BE2C (cell line): ENCODE data around the gene B3GALNT2.
A peak's percentile ranks its signal among the peaks of the same experiment; 100 is the strongest.

Experiments used
- DNase-seq: peaks from one replicate; pipeline ENCODE4 v3.0.0-alpha.2; 2020
- H3K27me3 ChIP-seq: fragments of 250-450 bp; sonication (Bioruptor Pico); 2 replicates; pipeline ENCODE4 v1.5.1; 2020; ENCODE audit warnings: mild to moderate bottlenecking
- H3K36me3 ChIP-seq: fragments of 250-450 bp; sonication (Bioruptor Pico); 2 replicates; pipeline ENCODE4 v1.5.1; 2020; ENCODE audit warnings: mild to moderate bottlenecking
- H3K4me1 ChIP-seq: fragments of 250-450 bp; sonication (Bioruptor Pico); 2 replicates; pipeline ENCODE4 v1.5.1; 2020
- H3K4me3 ChIP-seq: 2 replicates; pipeline ENCODE4 v1.5.1; 2011; ENCODE audit warnings: low read depth, low read length
- H3K9me3 ChIP-seq: fragments of 250-450 bp; sonication (Bioruptor Pico); 2 replicates; pipeline ENCODE4 v1.5.1; 2020
- TF ChIP-seq, protein P1 (sequence below): IDR thresholded peaks from 2 replicates; pipeline ENCODE4 v1.5.1; 2012; ENCODE audit warnings: mild to moderate bottlenecking, low read depth, low read length

The B3GALNT2 gene

DNA sequence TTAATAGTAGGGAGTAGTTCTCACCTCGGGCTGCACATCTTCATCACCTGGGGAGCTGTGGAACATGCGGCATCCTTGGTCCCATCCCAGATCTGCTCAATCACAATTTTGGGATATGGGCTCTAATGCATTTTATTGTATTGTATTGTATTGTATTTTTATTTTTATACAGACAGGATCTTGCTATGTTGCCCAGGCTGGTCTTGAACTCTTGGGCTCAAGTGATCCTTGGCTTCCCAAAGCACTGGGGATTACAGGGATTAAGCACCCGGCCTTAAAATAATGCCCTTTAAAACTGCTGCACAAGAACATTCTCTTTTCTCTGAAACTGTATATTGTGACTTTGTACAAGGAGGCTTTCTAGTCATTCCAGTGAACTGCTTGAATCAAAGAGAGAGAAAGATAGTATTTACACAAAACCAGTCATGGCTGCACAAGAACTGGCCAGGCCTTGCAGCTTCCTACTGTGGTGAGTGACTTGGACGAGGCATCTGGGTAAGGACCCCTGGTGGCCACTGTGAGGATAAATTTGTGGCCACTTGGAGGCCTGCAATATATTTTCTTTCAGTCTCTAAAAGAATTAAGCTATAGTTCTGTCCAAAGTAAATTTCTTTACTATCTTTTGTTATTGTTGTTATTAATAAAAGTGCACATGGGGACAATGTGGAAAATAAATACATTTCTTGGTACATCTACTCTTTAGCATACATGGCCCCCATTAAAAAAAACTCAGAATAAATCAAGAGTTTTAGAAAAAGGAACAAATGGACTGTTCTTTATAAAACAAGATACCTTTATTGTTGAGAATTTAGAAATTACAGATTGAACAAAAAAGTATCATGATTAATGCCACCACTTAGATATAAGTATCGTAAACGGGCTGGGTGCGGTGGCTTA, 89.0 kb downstream of the B3GALNT2 start:
- DNase-seq, result peak; percentile 78
- Histone ChIP-seq H3K9me3 (no peaks in the 10 kb centered on the region), H3K36me3 (peaks cover 3% of the 10 kb centered on the region; the same call in 1 of the 2 replicates), H3K4me1 (peaks cover 5% of the 10 kb centered on the region; the same call in 1 of the 2 replicates), H3K4me3 (no peak overlapping the region), H3K27me3 (no peaks in the 10 kb centered on the region)
- TF ChIP-seq, protein P1, sequence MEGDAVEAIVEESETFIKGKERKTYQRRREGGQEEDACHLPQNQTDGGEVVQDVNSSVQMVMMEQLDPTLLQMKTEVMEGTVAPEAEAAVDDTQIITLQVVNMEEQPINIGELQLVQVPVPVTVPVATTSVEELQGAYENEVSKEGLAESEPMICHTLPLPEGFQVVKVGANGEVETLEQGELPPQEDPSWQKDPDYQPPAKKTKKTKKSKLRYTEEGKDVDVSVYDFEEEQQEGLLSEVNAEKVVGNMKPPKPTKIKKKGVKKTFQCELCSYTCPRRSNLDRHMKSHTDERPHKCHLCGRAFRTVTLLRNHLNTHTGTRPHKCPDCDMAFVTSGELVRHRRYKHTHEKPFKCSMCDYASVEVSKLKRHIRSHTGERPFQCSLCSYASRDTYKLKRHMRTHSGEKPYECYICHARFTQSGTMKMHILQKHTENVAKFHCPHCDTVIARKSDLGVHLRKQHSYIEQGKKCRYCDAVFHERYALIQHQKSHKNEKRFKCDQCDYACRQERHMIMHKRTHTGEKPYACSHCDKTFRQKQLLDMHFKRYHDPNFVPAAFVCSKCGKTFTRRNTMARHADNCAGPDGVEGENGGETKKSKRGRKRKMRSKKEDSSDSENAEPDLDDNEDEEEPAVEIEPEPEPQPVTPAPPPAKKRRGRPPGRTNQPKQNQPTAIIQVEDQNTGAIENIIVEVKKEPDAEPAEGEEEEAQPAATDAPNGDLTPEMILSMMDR, result peak; percentile 89

- TF ChIP-seq, protein P1, result no peak
These were observed 92.5 kb downstream of the B3GALNT2 start for GRCh38 chr1:235411489-235412486.

GRCh38 chr1:235410467-235410866, 93.8 kb downstream of the B3GALNT2 start:
- no peak for DNase-seq
- Histone ChIP-seq H3K27me3 (no peaks in the 10 kb centered on the region), H3K9me3 (no peaks in the 10 kb centered on the region), H3K36me3 (no peaks in the 10 kb centered on the region; the same call in 1 of the 2 replicates), H3K4me1 (peaks cover 12% of the 10 kb centered on the region), H3K4me3 (no peak overlapping the region)
- TF ChIP-seq, protein P1, result no peak

More at GRCh38 chr1:235411489-235412486, 92.5 kb downstream of the B3GALNT2 start:
- peaks cover 12% of the 10 kb centered on the region for H3K4me1 ChIP-seq
- no peaks in the 10 kb centered on the region for H3K27me3 ChIP-seq
- no peaks in the 10 kb centered on the region for H3K9me3 ChIP-seq
- DNase-seq, result no peak
- peaks cover 3% of the 10 kb centered on the region; the same call in 1 of the 2 replicates for H3K36me3 ChIP-seq
- no peak overlapping the region for H3K4me3 ChIP-seq

DNA sequence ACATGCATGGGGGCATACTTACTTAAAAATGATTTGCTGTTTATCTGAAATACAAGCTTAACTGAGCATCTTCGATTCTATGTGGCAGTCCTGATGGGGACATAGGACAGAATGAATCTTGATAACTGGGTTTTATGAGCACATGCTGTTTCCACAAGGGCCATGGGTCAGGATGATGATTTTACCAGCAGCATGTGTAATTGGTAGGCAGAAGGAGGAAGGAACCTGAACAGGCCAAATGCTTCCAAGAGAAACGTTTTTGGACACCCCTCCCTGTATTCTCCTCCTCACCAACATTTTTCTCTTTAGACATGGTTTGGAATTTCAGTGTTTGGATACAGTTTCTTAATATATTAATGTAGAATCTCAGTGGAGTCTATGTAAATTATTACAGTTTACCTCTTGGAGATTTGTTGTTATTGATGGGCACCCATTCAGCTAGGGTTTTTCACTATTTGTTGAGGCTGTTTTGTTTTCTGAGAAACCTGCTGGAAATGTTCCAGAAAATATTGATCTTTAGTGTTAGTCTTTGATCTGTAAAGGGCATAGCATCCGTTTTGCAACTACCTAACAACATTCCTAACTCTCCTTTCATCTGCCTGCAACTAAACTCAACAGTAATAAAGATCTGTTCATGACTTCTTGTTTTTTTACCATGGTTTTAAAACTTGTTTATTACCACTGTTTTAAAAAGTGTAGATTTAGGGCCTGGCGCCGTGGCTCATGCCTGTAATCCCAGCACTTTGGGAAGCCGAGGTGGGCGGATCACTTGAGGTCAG, 95.0 kb downstream of the B3GALNT2 start:
- H3K36me3 ChIP-seq, result no peaks in the 10 kb centered on the region
- peaks cover 12% of the 10 kb centered on the region for H3K4me1 ChIP-seq
- TF ChIP-seq, protein P1, result no peak
- H3K9me3 ChIP-seq, result no peaks in the 10 kb centered on the region
- H3K4me3 ChIP-seq, result no peak overlapping the region
- no peaks in the 10 kb centered on the region for H3K27me3 ChIP-seq
- DNase-seq, result no peak

DNA sequence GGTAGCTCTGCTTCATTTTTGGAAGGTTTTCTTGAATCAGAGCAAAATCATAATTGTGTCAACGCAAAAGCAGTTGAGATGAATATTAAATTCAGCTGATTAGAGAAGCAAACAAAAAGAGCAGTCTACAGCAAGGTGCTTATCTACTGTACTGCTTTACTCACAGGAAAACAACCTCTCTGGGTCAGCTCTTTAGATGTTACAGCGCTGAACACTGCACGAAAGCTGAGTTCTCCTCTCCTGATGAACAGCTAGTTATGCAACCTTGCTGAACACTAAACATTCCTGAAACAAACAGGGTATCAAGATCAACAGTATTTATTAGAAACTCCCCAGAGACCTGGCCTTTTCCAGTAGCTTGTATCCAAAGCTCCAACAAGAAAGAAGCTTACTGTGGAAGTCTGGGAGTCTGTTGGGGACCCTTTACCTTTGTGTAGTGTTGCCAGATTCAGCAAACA, 95.7 kb downstream of the B3GALNT2 start:
- Histone ChIP-seq H3K27me3 (no peaks in the 10 kb centered on the region), H3K36me3 (no peaks in the 10 kb centered on the region; the same call in 1 of the 2 replicates), H3K4me3 (no peak overlapping the region), H3K9me3 (no peaks in the 10 kb centered on the region), H3K4me1 (peaks cover 12% of the 10 kb centered on the region)
- DNase-seq, result no peak
- TF ChIP-seq, protein P1, result no peak
